ENCODE data around the gene HDAC3. TPM values are rescaled to one million over a fixed set of nuclear protein-coding genes. Genes with fewer than 3 reads are reported as not detected.

The HDAC3 gene
- polyA plus RNA-seq, 1 experiment = 97.8 TPM

GRCh38 chr5:141681295-141681694, 44.6 kb upstream of the HDAC3 start:
- peak overlapping the region; percentile 44 for H3K4me3 ChIP-seq (ENCODE audit: low read depth, low read length)
- ChIA-PET POLR2A (no interaction called here), CTCF (interaction anchor here (1.5 to 5.5 kb wide), 4 partner anchors 12 to 280 kb away, joined by 5 to 46 read pairs (median 12); no protein-coding TSS in a partner anchor)
- no peaks in the 10 kb centered on the region for H3K27me3 ChIP-seq (ENCODE audit: control insufficient read depth, insufficient read depth, low read length)
- DNase-seq (ENCODE audit: low read depth) = no peak
- no peak for TF ChIP-seq CTCF (IDR thresholded peaks at IDR 0.05; ENCODE audit: insufficient read depth, low read depth, low read length)
- H3K36me3 ChIP-seq (ENCODE audit: control insufficient read depth, insufficient read depth, low read length) = peaks cover 5% of the 10 kb centered on the region

- Histone ChIP-seq H3K27me3 (ENCODE audit: control insufficient read depth, insufficient read depth, low read length) (no peaks in the 10 kb centered on the region), H3K4me3 (ENCODE audit: low read depth, low read length) (peak overlapping the region; percentile 44), H3K36me3 (ENCODE audit: control insufficient read depth, insufficient read depth, low read length) (peaks cover 5% of the 10 kb centered on the region)
- CTCF ChIA-PET = interaction anchor here (1.5 to 5.5 kb wide), 3 partner anchors 11 to 16 kb away, joined by 5 to 46 read pairs (median 9); no protein-coding TSS in a partner anchor
- DNase-seq (ENCODE audit: low read depth) = no peak
- no peak for TF ChIP-seq CTCF (IDR thresholded peaks at IDR 0.05; ENCODE audit: insufficient read depth, low read depth, low read length)
- POLR2A ChIA-PET = no interaction called here
These were observed 44.1 kb upstream of the HDAC3 start for GRCh38 chr5:141680751-141681201.

GRCh38 chr5:141680178-141680577, 43.5 kb upstream of the HDAC3 start:
- ChIA-PET CTCF (interaction anchor here (1.5 to 5.5 kb wide), 2 partner anchors 11 to 13 kb away, joined by 5 to 46 read pairs; no protein-coding TSS in a partner anchor), POLR2A (no interaction called here)
- Histone ChIP-seq H3K4me3 (ENCODE audit: low read depth, low read length) (no peak overlapping the region), H3K36me3 (ENCODE audit: control insufficient read depth, insufficient read depth, low read length) (peaks cover 7% of the 10 kb centered on the region), H3K27me3 (ENCODE audit: control insufficient read depth, insufficient read depth, low read length) (no peaks in the 10 kb centered on the region)
- no peak for DNase-seq (ENCODE audit: low read depth)
- no peak for TF ChIP-seq CTCF (IDR thresholded peaks at IDR 0.05; ENCODE audit: insufficient read depth, low read depth, low read length)

- no peaks in the 10 kb centered on the region for H3K27me3 ChIP-seq (ENCODE audit: control insufficient read depth, insufficient read depth, low read length)
These were observed 40.8 kb upstream of the HDAC3 start for GRCh38 chr5:141677415-141677814.

GRCh38 chr5:141675672-141676071, 39.0 kb upstream of the HDAC3 start:
- Histone ChIP-seq H3K27me3 (ENCODE audit: control insufficient read depth, insufficient read depth, low read length) (no peaks in the 10 kb centered on the region), H3K36me3 (ENCODE audit: control insufficient read depth, insufficient read depth, low read length) (peaks cover 19% of the 10 kb centered on the region), H3K4me3 (ENCODE audit: low read depth, low read length) (no peak overlapping the region)
- CTCF ChIA-PET = interaction anchor here (1.5 to 1.6 kb wide), 2 partner anchors 11 to 285 kb away, joined by 5 read pairs; no protein-coding TSS in a partner anchor
- POLR2A ChIA-PET = no interaction called here
- TF ChIP-seq CTCF (IDR thresholded peaks at IDR 0.05; ENCODE audit: insufficient read depth, low read depth, low read length) = no peak
- DNase-seq (ENCODE audit: low read depth) = no peak

More at GRCh38 chr5:141677415-141677814, 40.8 kb upstream of the HDAC3 start:
- DNase-seq (ENCODE audit: low read depth) = no peak
- Histone ChIP-seq H3K36me3 (ENCODE audit: control insufficient read depth, insufficient read depth, low read length) (peaks cover 10% of the 10 kb centered on the region), H3K4me3 (ENCODE audit: low read depth, low read length) (no peak overlapping the region)
- peak; percentile 23; the same call in 1 of the 2 replicates for TF ChIP-seq CTCF (IDR thresholded peaks at IDR 0.05; ENCODE audit: insufficient read depth, low read depth, low read length)
- CTCF ChIA-PET = interaction anchor here (1.6 kb wide), 1 partner anchor 13 kb away, joined by 5 read pairs; no protein-coding TSS in a partner anchor
- POLR2A ChIA-PET = no interaction called here

All from BJ (cell line).